ENCODE measurements around the gene STAM2. TPM values are rescaled to one million over a fixed set of nuclear protein-coding genes. Genes with fewer than 3 reads are reported as not detected.

Gene STAM2
- total and polyA plus RNA-seq, 2 of the 13 experiments (the other 11 are each of a cell fraction or from before 2014, with no cell fraction given) = 14.7 to 24.1 TPM

- TF ChIP-seq ZFX (CRISPR knock-in tag; IDR thresholded peaks at IDR 0.05; ENCODE audit: low read depth) (no peak), ZMYM4 (CRISPR knock-in tag; IDR thresholded peaks at IDR 0.05) (peak; percentile 57), ATAD3A (CRISPR knock-in tag; IDR thresholded peaks at IDR 0.05) (no peak), ZNF34 (CRISPR knock-in tag; IDR thresholded peaks at IDR 0.05; ENCODE audit: borderline replicate concordance) (no peak), ZNF335 (CRISPR knock-in tag; IDR thresholded peaks at IDR 0.05) (0 out of 2 replicates have a peak, but pooled peaks have one; percentile 45), GMEB2 (CRISPR knock-in tag; IDR thresholded peaks at IDR 0.05; ENCODE audit: low read depth) (no peak), SMARCE1 (IDR thresholded peaks at IDR 0.05; ENCODE audit: borderline replicate concordance) (no peak), NR2C2 (CRISPR knock-in tag; IDR thresholded peaks at IDR 0.05; ENCODE audit: borderline replicate concordance) (peak; percentile 37; the same call in 1 of the 2 replicates), ZNF746 (CRISPR knock-in tag; IDR thresholded peaks at IDR 0.05) (no peak), HHEX (CRISPR knock-in tag; IDR thresholded peaks at IDR 0.05) (no peak), KDM6A (CRISPR knock-in tag; IDR thresholded peaks at IDR 0.05; ENCODE audit: low read depth) (no peak), BCL6 (CRISPR knock-in tag; IDR thresholded peaks at IDR 0.05) (no peak), ZNF451 (CRISPR knock-in tag; IDR thresholded peaks at IDR 0.05) (no peak), ZBTB7B (CRISPR knock-in tag; IDR thresholded peaks at IDR 0.05) (no peak), RFX1 (IDR thresholded peaks at IDR 0.05) (no peak), IRF2 (CRISPR knock-in tag; IDR thresholded peaks at IDR 0.05) (no peak), ZNF644 (CRISPR knock-in tag; IDR thresholded peaks at IDR 0.05; ENCODE audit: low read depth) (0 out of 2 replicates have a peak, but pooled peaks have one; percentile 24), ZNF160 (CRISPR knock-in tag; IDR thresholded peaks at IDR 0.05) (no peak), ZNF790 (CRISPR knock-in tag; IDR thresholded peaks at IDR 0.05; ENCODE audit: borderline replicate concordance) (no peak), KAT2B (IDR thresholded peaks at IDR 0.05; ENCODE audit: borderline replicate concordance, low read depth, low read length) (no peak), ZUFSP (CRISPR knock-in tag; IDR thresholded peaks at IDR 0.05; ENCODE audit: borderline replicate concordance) (no peak), ZNF12 (CRISPR knock-in tag; IDR thresholded peaks at IDR 0.05) (peak; percentile 63; the same call in 1 of the 2 replicates), JUND (CRISPR knock-in tag; IDR thresholded peaks at IDR 0.05) (no peak), FOXC1 (CRISPR knock-in tag; IDR thresholded peaks at IDR 0.05; ENCODE audit: borderline replicate concordance) (0 out of 2 replicates have a peak, but pooled peaks have one; percentile 46), ZBTB34 (CRISPR knock-in tag; IDR thresholded peaks at IDR 0.05) (no peak), EP300 (IDR thresholded peaks at IDR 0.05; ENCODE audit: low read depth in 2 of 2, low read length in 2 of 2) (no peak), EP300 (CRISPR knock-in tag; IDR thresholded peaks at IDR 0.05; ENCODE audit: borderline replicate concordance) (no peak), BRCA1 (CRISPR knock-in tag; IDR thresholded peaks at IDR 0.05) (no peak), TFDP1 (CRISPR knock-in tag; IDR thresholded peaks at IDR 0.05; ENCODE audit: borderline replicate concordance) (no peak)
These were observed 96.9 kb downstream of the STAM2 start (continued) for GRCh38 chr2:152078662-152079061.
